HFFc6 (cell line): ENCODE results near the gene WNT3A. TPM values are rescaled to one million over a fixed set of nuclear protein-coding genes. Genes with fewer than 3 reads are reported as not detected.

Experiments
- DNase-seq: peaks from one replicate; pipeline ENCODE4 v3.0.0-alpha.2; 2018
- H3K27ac Mint-ChIP-seq: 2 replicates; pipeline ENCODE4 v1.8.0; 2020; ENCODE audit warnings: mild to moderate bottlenecking, mixed read lengths
- H3K27me3 Mint-ChIP-seq: 2 replicates; pipeline ENCODE4 v1.8.0; 2021; ENCODE audit warnings: mild to moderate bottlenecking, moderate library complexity, mixed read lengths; ENCODE audit not compliant: insufficient read depth
- H3K36me3 Mint-ChIP-seq: 2 replicates; pipeline ENCODE4 v1.8.0; 2021; ENCODE audit warnings: low read depth, mixed read lengths
- H3K4me1 Mint-ChIP-seq: 2 replicates; pipeline ENCODE4 v1.8.0; 2020; ENCODE audit warnings: low read depth, mixed read lengths
- H3K4me3 Mint-ChIP-seq: 2 replicates; pipeline ENCODE4 v1.8.0; 2020; ENCODE audit warnings: mild to moderate bottlenecking, moderate library complexity, mixed read lengths
- H3K9me3 Mint-ChIP-seq: 2 replicates; pipeline ENCODE4 v1.8.0; 2020; ENCODE audit warnings: mild to moderate bottlenecking, mixed read lengths
- total RNA-seq, 6 experiments: library from RNA; stranded (reverse); fragmentation: NEBNext Ultra II Directional; extraction: Animal tissue kit (Norgen Biotek cat#: 25700); gene quantifications; 2 replicates in 1 of 6; 3 replicates in 5 of 6; pipeline ENCODE4 v1.2.3, GENCODE V29; 2021
- TF ChIP-seq, protein P1 (sequence below): fragments of 200-600 bp; sonication (generic); IDR thresholded peaks from 2 replicates; pipeline ENCODE4 v1.5.0; 2021; ENCODE audit warnings: antibody characterized with exemption, mild to moderate bottlenecking

WNT3A gene
- total RNA-seq, 6 experiments from 2014 or later, result not detected

DNA sequence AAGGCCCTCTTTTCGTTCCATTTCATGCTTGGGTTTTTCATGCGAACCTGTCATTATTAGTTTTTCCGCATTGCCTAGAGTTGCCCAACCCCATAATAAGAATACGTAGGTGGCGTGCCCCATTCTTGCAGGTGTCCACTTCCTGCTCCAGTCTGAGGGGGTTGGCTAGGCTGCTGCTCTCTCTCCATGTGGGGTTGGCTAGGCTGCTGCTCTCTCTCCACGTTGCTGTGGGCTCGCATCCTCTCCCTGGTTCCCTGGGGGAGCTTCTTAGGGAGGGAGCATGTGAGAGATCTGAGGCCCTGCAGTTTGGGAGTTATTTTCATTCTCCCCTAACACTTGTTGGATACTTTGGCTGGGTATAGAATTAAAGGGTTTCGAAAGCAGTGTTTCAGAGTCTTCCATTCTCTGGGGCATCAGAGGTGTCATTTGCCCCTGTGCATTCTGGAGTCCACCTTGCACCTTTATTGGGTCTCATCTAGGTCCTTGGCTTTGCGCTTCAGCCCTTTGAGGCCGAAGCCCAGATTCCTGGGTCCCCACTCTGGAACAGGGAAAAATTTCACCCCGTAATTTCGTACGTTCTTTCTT lies 87.7 kb downstream of the WNT3A start:
- no peak overlapping the region for H3K4me3 Mint-ChIP-seq
- DNase-seq, result no peak
- peaks cover 64% of the 10 kb centered on the region for H3K36me3 Mint-ChIP-seq
- TF ChIP-seq, protein P1, sequence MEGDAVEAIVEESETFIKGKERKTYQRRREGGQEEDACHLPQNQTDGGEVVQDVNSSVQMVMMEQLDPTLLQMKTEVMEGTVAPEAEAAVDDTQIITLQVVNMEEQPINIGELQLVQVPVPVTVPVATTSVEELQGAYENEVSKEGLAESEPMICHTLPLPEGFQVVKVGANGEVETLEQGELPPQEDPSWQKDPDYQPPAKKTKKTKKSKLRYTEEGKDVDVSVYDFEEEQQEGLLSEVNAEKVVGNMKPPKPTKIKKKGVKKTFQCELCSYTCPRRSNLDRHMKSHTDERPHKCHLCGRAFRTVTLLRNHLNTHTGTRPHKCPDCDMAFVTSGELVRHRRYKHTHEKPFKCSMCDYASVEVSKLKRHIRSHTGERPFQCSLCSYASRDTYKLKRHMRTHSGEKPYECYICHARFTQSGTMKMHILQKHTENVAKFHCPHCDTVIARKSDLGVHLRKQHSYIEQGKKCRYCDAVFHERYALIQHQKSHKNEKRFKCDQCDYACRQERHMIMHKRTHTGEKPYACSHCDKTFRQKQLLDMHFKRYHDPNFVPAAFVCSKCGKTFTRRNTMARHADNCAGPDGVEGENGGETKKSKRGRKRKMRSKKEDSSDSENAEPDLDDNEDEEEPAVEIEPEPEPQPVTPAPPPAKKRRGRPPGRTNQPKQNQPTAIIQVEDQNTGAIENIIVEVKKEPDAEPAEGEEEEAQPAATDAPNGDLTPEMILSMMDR, result no peak
- peaks cover 18% of the 10 kb centered on the region for H3K9me3 Mint-ChIP-seq
- peaks cover 52% of the 10 kb centered on the region for H3K4me1 Mint-ChIP-seq
- no peak overlapping the region; the same call in 1 of the 2 replicates for H3K27ac Mint-ChIP-seq
- peaks cover 7% of the 10 kb centered on the region; the same call in 1 of the 2 replicates for H3K27me3 Mint-ChIP-seq

DNA sequence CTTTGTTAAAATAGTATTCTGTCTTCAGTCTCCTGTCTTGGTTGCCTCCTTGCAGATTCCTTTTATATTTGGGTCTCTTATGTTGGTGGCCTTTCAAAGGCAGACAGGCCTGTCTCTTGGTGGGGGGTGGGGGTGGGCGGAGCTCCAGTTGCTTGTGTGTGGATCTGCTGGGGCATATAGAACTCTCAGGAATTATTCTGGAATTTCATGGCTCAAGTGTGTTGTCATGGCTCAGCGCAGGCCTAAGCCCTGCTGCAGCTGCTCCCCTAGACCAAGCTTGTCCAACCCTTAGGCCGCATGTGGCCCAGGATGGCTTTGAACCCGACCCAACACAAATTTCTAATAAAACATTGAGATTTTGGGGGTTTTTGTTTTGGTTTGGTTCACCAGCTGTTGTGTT lies 88.4 kb downstream of the WNT3A start:
- TF ChIP-seq, protein P1, result no peak
- DNase-seq, result no peak
- Mint-ChIP-seq H3K4me3 (no peak overlapping the region), H3K36me3 (peaks cover 65% of the 10 kb centered on the region), H3K4me1 (peaks cover 45% of the 10 kb centered on the region), H3K27me3 (peaks cover 7% of the 10 kb centered on the region; the same call in 1 of the 2 replicates), H3K27ac (no peak overlapping the region; the same call in 1 of the 2 replicates), H3K9me3 (peaks cover 18% of the 10 kb centered on the region)

DNA sequence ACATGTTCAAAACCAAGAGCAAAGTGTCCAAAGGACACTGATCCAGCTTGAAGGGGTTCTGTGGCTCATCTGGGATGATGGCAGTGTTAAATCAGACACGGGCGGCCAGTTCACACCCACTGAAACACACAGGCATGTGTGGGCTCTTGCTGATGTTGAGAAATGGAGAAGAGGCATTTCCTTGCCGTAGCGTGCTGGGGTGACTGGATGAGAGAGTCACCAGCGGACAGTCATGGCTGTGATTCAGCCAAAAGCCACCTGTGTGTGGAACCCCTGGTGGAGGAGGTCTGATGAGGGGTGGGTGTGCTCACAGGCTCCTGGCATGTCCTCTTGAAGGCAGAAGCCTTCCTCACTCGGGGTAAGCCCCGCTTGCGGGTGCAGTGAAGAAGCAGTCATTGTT lies 89.1 kb downstream of the WNT3A start:
- Mint-ChIP-seq H3K4me1 (peaks cover 40% of the 10 kb centered on the region), H3K36me3 (peaks cover 59% of the 10 kb centered on the region), H3K9me3 (peaks cover 18% of the 10 kb centered on the region), H3K4me3 (no peak overlapping the region; the same call in 1 of the 2 replicates), H3K27me3 (peaks cover 7% of the 10 kb centered on the region; the same call in 1 of the 2 replicates), H3K27ac (peak overlapping the region; percentile 65)
- TF ChIP-seq, protein P1, result no peak
- no peak for DNase-seq

DNA sequence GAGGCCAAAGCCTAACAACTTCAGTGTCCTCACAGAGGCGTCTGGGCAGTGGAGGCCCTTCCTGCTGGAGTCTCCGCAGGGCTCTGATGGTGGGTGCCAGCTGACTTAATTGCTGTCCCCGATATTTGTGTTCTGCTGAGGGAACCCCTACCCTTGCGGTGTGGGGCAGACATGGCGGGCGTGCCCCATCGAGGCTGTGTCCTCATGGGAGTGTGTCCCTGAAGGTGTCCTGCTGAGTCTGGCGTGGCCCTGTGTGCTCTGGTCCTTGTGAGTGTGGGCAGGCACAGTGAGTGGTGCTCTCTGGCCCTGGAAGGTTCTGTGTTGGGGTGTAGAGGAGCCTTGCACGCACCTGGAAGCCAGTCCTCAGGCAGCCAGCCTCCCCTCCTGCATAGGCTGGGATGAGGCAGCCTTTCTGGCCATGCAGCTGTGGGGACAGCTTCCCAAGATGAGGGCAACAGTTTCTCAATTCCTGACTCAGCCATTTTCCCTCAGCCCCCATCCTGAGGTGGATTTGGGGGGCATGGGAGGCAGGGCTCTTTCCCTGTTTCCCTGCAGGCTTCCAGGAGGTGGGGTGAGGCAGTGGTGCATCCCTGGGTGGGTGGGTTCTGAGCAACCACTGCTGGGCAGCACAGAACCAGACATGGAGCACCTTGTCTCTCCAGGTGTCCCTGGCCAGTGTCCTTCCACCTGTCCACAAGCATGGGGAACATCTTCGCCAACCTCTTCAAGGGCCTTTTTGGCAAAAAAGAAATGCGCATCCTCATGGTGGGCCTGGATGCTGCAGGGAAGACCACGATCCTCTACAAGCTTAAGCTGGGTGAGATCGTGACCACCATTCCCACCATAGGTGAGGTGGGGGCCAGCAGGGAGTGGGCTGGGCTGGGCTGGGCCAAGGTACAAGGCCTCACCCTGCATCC lies 89.9 kb downstream of the WNT3A start:
- H3K4me1 Mint-ChIP-seq, result peaks cover 40% of the 10 kb centered on the region
- TF ChIP-seq, protein P1, result no peak

GRCh38 chr1:228097333-228098081 lies 90.7 kb downstream of the WNT3A start:
- DNase-seq, result no peak
- H3K4me1 Mint-ChIP-seq, result peaks cover 32% of the 10 kb centered on the region
- H3K4me3 Mint-ChIP-seq, result no peak overlapping the region
- no peak overlapping the region for H3K27ac Mint-ChIP-seq
- H3K36me3 Mint-ChIP-seq, result peaks cover 43% of the 10 kb centered on the region
- peaks cover 18% of the 10 kb centered on the region for H3K9me3 Mint-ChIP-seq
- peaks cover 13% of the 10 kb centered on the region for H3K27me3 Mint-ChIP-seq
- TF ChIP-seq, protein P1, result no peak

More for the DNA sequence above, 89.9 kb downstream of the WNT3A start:
- H3K27ac Mint-ChIP-seq, result no peak overlapping the region
- H3K27me3 Mint-ChIP-seq, result peaks cover 13% of the 10 kb centered on the region
- H3K9me3 Mint-ChIP-seq, result peaks cover 18% of the 10 kb centered on the region
- H3K4me3 Mint-ChIP-seq, result no peak overlapping the region
- H3K36me3 Mint-ChIP-seq, result peaks cover 51% of the 10 kb centered on the region
- no peak for DNase-seq
